H1 (cell line): ENCODE results near the gene GLRX. TPM values are rescaled to one million over a fixed set of nuclear protein-coding genes. Genes with fewer than 3 reads are reported as not detected.

Experiments
- CTCF ChIA-PET: fragments of 300-600 bp; sonication (Branson Sonifier 250); formaldehyde crosslinking; loops from one replicate; lab custom pipeline; 2021; ENCODE audit not compliant: partially characterized antibody; lab: Charles Lee
- POLR2A ChIA-PET: fragments of 300-600 bp; sonication (Branson Sonifier 250); formaldehyde crosslinking; loops from one replicate; lab custom pipeline; 2021; ENCODE audit warnings: inconsistent platforms; ENCODE audit not compliant: partially characterized antibody; lab: Charles Lee
- DNase-seq, 2 experiments: peaks; one replicate each; pipeline versions ENCODE4 v3.0.0 to v3.0.0-alpha.2; 2010 to 2022; ENCODE audit warnings: low spot score in 2 of 2, low read depth in 1 of 2, mixed read lengths in 1 of 2
- FAIRE-seq: peaks from 2 replicates; lab custom pipeline; 2011; peaks lifted over from hg19 to GRCh38; lab: Jason Lieb, UNC
- H2AFZ ChIP-seq: 2 replicates; pipeline ENCODE4 v1.8.1; 2012; ENCODE audit warnings: low read length, inconsistent platforms
- H2AK5ac ChIP-seq: 2 replicates; pipeline ENCODE4 v1.6.1; 2013; ENCODE audit warnings: low read depth, low read length
- H2BK120ac ChIP-seq: replicated peaks from 2 replicates; pipeline ENCODE3; 2013; ENCODE audit warnings: low read depth, low read length, inconsistent platforms
- H2BK12ac ChIP-seq: 2 replicates; pipeline ENCODE4 v1.6.1; 2013; ENCODE audit warnings: low read depth, low read length
- H2BK15ac ChIP-seq: 2 replicates; pipeline ENCODE4 v1.6.1; 2013; ENCODE audit warnings: low read length
- H2BK20ac ChIP-seq: 2 replicates; pipeline ENCODE4 v1.6.1; 2013; ENCODE audit warnings: low read length
- H2BK5ac ChIP-seq: 2 replicates; pipeline ENCODE4 v1.6.1; 2013; ENCODE audit warnings: low read depth, low read length
- H3K14ac ChIP-seq: 2 replicates; pipeline ENCODE4 v1.6.1; 2013; ENCODE audit warnings: inconsistent platforms; ENCODE audit not compliant: insufficient read length
- H3K18ac ChIP-seq: 2 replicates; pipeline ENCODE4 v1.6.1; 2013; ENCODE audit warnings: low read length; ENCODE audit errors: extremely low read depth
- H3K23ac ChIP-seq: 2 replicates; pipeline ENCODE4 v1.6.1; 2013; ENCODE audit warnings: inconsistent platforms; ENCODE audit not compliant: insufficient read length
- H3K23me2 ChIP-seq: 2 replicates; pipeline ENCODE4 v1.6.1; 2013; ENCODE audit warnings: low read depth, low read length
- H3K27ac ChIP-seq: 2 replicates; pipeline ENCODE4 v1.6.1; 2011; ENCODE audit warnings: low read depth, low read length, inconsistent platforms
- H3K27me3 ChIP-seq, 4 experiments: replicated peaks in 1 of 4; 1 replicate in 1 of 4; 2 replicates in 3 of 4; pipeline versions ENCODE4 v1.6.1 to v1.8.1; 2011 to 2013; ENCODE audit warnings: low read length in 3 of 4, mild to moderate bottlenecking in 3 of 4, inconsistent platforms in 2 of 4, mixed read lengths in 2 of 4, moderate library complexity in 1 of 4; ENCODE audit not compliant: control insufficient read depth in 3 of 4, insufficient read depth in 3 of 4; ENCODE audit errors: extremely low read depth in 1 of 4
- H3K36me3 ChIP-seq, 4 experiments: 2 replicates each; pipeline versions ENCODE4 v1.6.1 to v1.8.1; 2011 to 2013; ENCODE audit warnings: mild to moderate bottlenecking in 4 of 4, low read length in 3 of 4, moderate library complexity in 2 of 4, control low read depth in 1 of 4, inconsistent platforms in 1 of 4; ENCODE audit not compliant: insufficient read depth in 4 of 4, control insufficient read depth in 2 of 4
- H3K4ac ChIP-seq: replicated peaks from 2 replicates; pipeline ENCODE3; 2013; ENCODE audit warnings: low read length, low read depth, mixed read lengths, inconsistent platforms; ENCODE audit not compliant: insufficient read length
- H3K4me1 ChIP-seq, 4 experiments: replicated peaks in 1 of 4; 1 replicate in 1 of 4; 2 replicates in 3 of 4; pipeline versions ENCODE4 v1.6.1 to v1.8.1; 2011 to 2013; ENCODE audit warnings: low read length in 3 of 4, inconsistent platforms in 2 of 4, mixed read lengths in 1 of 4; ENCODE audit not compliant: insufficient read depth in 4 of 4, control insufficient read depth in 3 of 4
- H3K4me2 ChIP-seq, 2 experiments: 2 replicates each; pipeline versions ENCODE4 v1.6.1 to v1.8.1; 2011 to 2013; ENCODE audit warnings: low read depth in 2 of 2, low read length in 2 of 2, control low read depth in 1 of 2, inconsistent platforms in 1 of 2, mild to moderate bottlenecking in 1 of 2; ENCODE audit not compliant: insufficient read depth in 1 of 2
- H3K4me3 ChIP-seq, 4 experiments: fragments of 200-600, 300-600 bp in 1 of 4; sonication (generic), shearing (Covaris generic), sonication (Bioruptor Twin) in 1 of 4; 2 replicates each; pipeline versions ENCODE4 v1.5.1 to v1.8.1; 2011 to 2016; ENCODE audit warnings: low read length in 4 of 4, low read depth in 3 of 4, control low read depth in 2 of 4, inconsistent platforms in 2 of 4, mild to moderate bottlenecking in 2 of 4, mixed read lengths in 1 of 4, moderate library complexity in 1 of 4; ENCODE audit not compliant: insufficient read depth in 2 of 4; ENCODE audit errors: extremely low read depth in 1 of 4
- H3K56ac ChIP-seq: replicated peaks from 2 replicates; pipeline ENCODE3; 2013; ENCODE audit warnings: low read depth, mild to moderate bottlenecking, mixed read lengths, low read length, inconsistent platforms; ENCODE audit not compliant: insufficient read length
- H3K79me1 ChIP-seq: 2 replicates; pipeline ENCODE4 v1.6.1; 2013; ENCODE audit warnings: low read depth, low read length, control low read depth
- H3K79me2 ChIP-seq, 2 experiments: 2 replicates each; pipeline versions ENCODE4 v1.6.1 to v1.8.1; 2012 to 2013; ENCODE audit warnings: low read length in 2 of 2, mild to moderate bottlenecking in 2 of 2, inconsistent platforms in 1 of 2; ENCODE audit not compliant: insufficient read depth in 2 of 2, control insufficient read depth in 1 of 2
- H3K9ac ChIP-seq, 4 experiments: replicated peaks in 1 of 4; 1 replicate in 1 of 4; 2 replicates in 3 of 4; pipeline versions ENCODE4 v1.6.1 to v1.8.1; 2011 to 2013; ENCODE audit warnings: low read depth in 3 of 4, low read length in 3 of 4, control low read depth in 2 of 4, mild to moderate bottlenecking in 2 of 4, moderate library complexity in 2 of 4, inconsistent platforms in 1 of 4; ENCODE audit errors: extremely low read depth in 1 of 4
- H3K9me3 ChIP-seq, 2 experiments: 2 replicates each; pipeline versions ENCODE4 v1.6.1 to v1.8.1; 2012 to 2013; ENCODE audit warnings: mild to moderate bottlenecking in 2 of 2, moderate library complexity in 2 of 2, control low read depth in 1 of 2, inconsistent platforms in 1 of 2, low read depth in 1 of 2, low read length in 1 of 2, mixed read lengths in 1 of 2; ENCODE audit not compliant: insufficient read depth in 2 of 2
- H4K20me1 ChIP-seq, 2 experiments: replicated peaks in 1 of 2; 2 replicates each; pipeline versions ENCODE3 to v1.8.1; 2011 to 2013; ENCODE audit warnings: inconsistent platforms in 2 of 2, low read length in 2 of 2, mild to moderate bottlenecking in 1 of 2; ENCODE audit not compliant: insufficient read depth in 2 of 2, control insufficient read depth in 1 of 2
- H4K5ac ChIP-seq: 2 replicates; pipeline ENCODE4 v1.6.1; 2013; ENCODE audit warnings: low read length, low read depth, mixed read lengths, inconsistent platforms; ENCODE audit not compliant: insufficient read length
- H4K8ac ChIP-seq: 2 replicates; pipeline ENCODE4 v1.8.0; 2013; ENCODE audit warnings: mild to moderate bottlenecking, moderate library complexity, low read length, inconsistent platforms; ENCODE audit not compliant: insufficient read depth; ENCODE audit errors: extremely low read depth
- H4K91ac ChIP-seq: replicated peaks from 2 replicates; pipeline ENCODE3; 2013; ENCODE audit warnings: low read length, mixed read lengths, inconsistent platforms; ENCODE audit not compliant: insufficient read length
- ATF2 ChIP-seq: IDR thresholded peaks from 2 replicates; pipeline ENCODE4 v1.6.1; 2012; ENCODE audit warnings: low read length, inconsistent platforms
- BCL11A ChIP-seq, 2 experiments: IDR thresholded peaks; one replicate each; pipeline ENCODE4 v1.6.1; 2011; ENCODE audit warnings: low read depth in 2 of 2, low read length in 2 of 2, mild to moderate bottlenecking in 2 of 2
- CBX5 ChIP-seq: fragments of 300-800, 300-1000 bp; sonication (generic); IDR thresholded peaks from 2 replicates; pipeline ENCODE4 v1.7.1; 2016; ENCODE audit warnings: antibody characterized with exemption, low read length, low read depth
- CHD2 ChIP-seq: IDR thresholded peaks from 2 replicates; pipeline ENCODE4 v1.6.1; 2012; ENCODE audit warnings: low read length, improper control_type of control experiment
- JUN ChIP-seq: IDR thresholded peaks from 2 replicates; pipeline ENCODE4 v1.6.1; 2011; ENCODE audit warnings: low read depth, mild to moderate bottlenecking, improper control_type of control experiment, low read length
- NANOG ChIP-seq: IDR thresholded peaks from 2 replicates; pipeline ENCODE4 v1.6.1; 2011; ENCODE audit warnings: low read length, low read depth, mild to moderate bottlenecking, inconsistent platforms; ENCODE audit not compliant: insufficient read depth, poor library complexity, severe bottlenecking
- NRF1 ChIP-seq: IDR thresholded peaks from 2 replicates; pipeline ENCODE4 v1.6.1; 2011; ENCODE audit warnings: mild to moderate bottlenecking, low read depth, low read length, improper control_type of control experiment
- POU5F1 ChIP-seq: IDR thresholded peaks from 2 replicates; pipeline ENCODE4 v1.6.1; 2011; ENCODE audit warnings: low read depth, mild to moderate bottlenecking, low read length, moderate library complexity
- SUZ12 ChIP-seq: fragments of 200-600 bp; sonication (generic); IDR thresholded peaks from 2 replicates; pipeline ENCODE4 v1.6.1; 2012; ENCODE audit warnings: mild to moderate bottlenecking, inconsistent platforms, low read length, moderate library complexity, mixed read lengths
- TAF7 ChIP-seq: optimal IDR thresholded peaks from 2 replicates; pipeline ENCODE3; 2011; ENCODE audit warnings: low read depth, mild to moderate bottlenecking, inconsistent platforms, low read length, moderate library complexity, borderline replicate concordance
- ZNF274 ChIP-seq: IDR thresholded peaks from 2 replicates; pipeline ENCODE4 v1.7.0; 2012; ENCODE audit warnings: low read length, borderline replicate concordance; ENCODE audit errors: extremely low read depth
- WGBS, 2 experiments: shearing (Covaris generic) in 1 of 2; methylation state at CpG; one replicate each; pipeline versions ENCODE4 v1.1.6 to v1.1.7; 2013 to 2015; ENCODE audit warnings: low lambda C conversion rate in 2 of 2, mixed read lengths in 2 of 2, inconsistent platforms in 1 of 2, low coverage in 1 of 2, missing lambda C conversion rate in 1 of 2; ENCODE audit not compliant: insufficient replicate concordance in 2 of 2, insufficient coverage in 1 of 2, insufficient read length in 1 of 2; ENCODE audit errors: extremely low coverage in 1 of 2, missing lambda C conversion rate in 1 of 2; 5-methylcytosine and 5-hydroxymethylcytosine counted together
- polyA plus RNA-seq, 7 experiments: library from polyadenylated mRNA; depleted of rRNA in 3 of 7; stranded (reverse) in 5 of 7; unstranded in 2 of 7; fragments of >200 nt in 5 of 7; fragments of 200-250 nt in 2 of 7; gene quantifications; 1 replicate in 5 of 7; 2 replicates in 1 of 7; 4 replicates in 1 of 7; pipeline versions ENCODE4 v1.2.1 to v1.2.3, GENCODE V29; 2011 to 2013; ENCODE audit warnings: missing spikeins in 2 of 7, mixed read lengths in 2 of 7
- total RNA-seq: library from RNA; stranded (reverse); fragmentation: NEBNext Ultra II Directional; extraction: Animal tissue kit (Norgen Biotek cat#: 25700); gene quantifications from 2 replicates; pipeline ENCODE4 v1.2.1, GENCODE V29; 2021

The GLRX gene
- total and polyA plus RNA-seq, 2 of the 8 experiments (the other 6 are each of a cell fraction or from before 2014, with no cell fraction given) = 22.9 to 31.2 TPM

- Histone ChIP-seq H2AK5ac (no peak overlapping the region), H3K79me2 (no peaks in the 10 kb centered on the region), H3K27me3 (no peaks in the 10 kb centered on the region), H3K4me3 (no peak overlapping the region), H3K9me3 (no peaks in the 10 kb centered on the region), H3K4me1 (no peaks in the 10 kb centered on the region), H3K4ac (no peak overlapping the region), H2BK20ac (no peak overlapping the region), H3K18ac (no peak overlapping the region), H4K91ac (no peak overlapping the region), H3K23ac (no peak overlapping the region), H3K23me2 (no peaks in the 10 kb centered on the region), H3K36me3 (no peaks in the 10 kb centered on the region), H2BK12ac (no peak overlapping the region), H4K8ac (no peak overlapping the region), H3K79me1 (no peaks in the 10 kb centered on the region), H3K14ac (no peak overlapping the region), H3K4me2 (no peak overlapping the region), H3K27ac (no peak overlapping the region), H3K9ac (no peak overlapping the region), H4K20me1 (no peaks in the 10 kb centered on the region), H2AFZ (no peak overlapping the region), H4K5ac (no peak overlapping the region), H3K56ac (no peak overlapping the region), H2BK5ac (no peak overlapping the region), H2BK15ac (no peak overlapping the region), H2BK120ac (no peak overlapping the region)
- TF ChIP-seq POU5F1 (no peak), ATF2 (no peak), ZNF274 (no peak), TAF7 (no peak), CHD2 (no peak), NRF1 (no peak), SUZ12 (no peak), JUN (no peak), NANOG (no peak), BCL11A (IDR thresholded peaks at IDR 0.05; ENCODE audit: low read depth in 2 of 2, low read length in 2 of 2) (no peak), CBX5 (no peak)
- POLR2A ChIA-PET = no interaction called here
- CTCF ChIA-PET = interaction anchor here (0.6 to 4.7 kb wide), 9 partner anchors 9 to 134 kb away, joined by 3 to 120 read pairs (median 4); no protein-coding TSS in a partner anchor
- DNase-seq (no peak), FAIRE-seq (no peak)
- 89% methylated on average over 2 of the region's 2 CpGs; no CpG with 5 or more reads in 1 of the 2 experiments for WGBS, 2 experiments
These were observed 42.9 kb downstream of the GLRX start for GRCh38 chr5:95779611-95780010.
